ENCODE results near the gene EFCAB12. TPM values are rescaled to one million over a fixed set of nuclear protein-coding genes. Genes with fewer than 3 reads are reported as not detected.

The EFCAB12 gene
- total and polyA plus RNA-seq, 2 donors from 2014 or later: 1.2 to 3.5 TPM

DNA sequence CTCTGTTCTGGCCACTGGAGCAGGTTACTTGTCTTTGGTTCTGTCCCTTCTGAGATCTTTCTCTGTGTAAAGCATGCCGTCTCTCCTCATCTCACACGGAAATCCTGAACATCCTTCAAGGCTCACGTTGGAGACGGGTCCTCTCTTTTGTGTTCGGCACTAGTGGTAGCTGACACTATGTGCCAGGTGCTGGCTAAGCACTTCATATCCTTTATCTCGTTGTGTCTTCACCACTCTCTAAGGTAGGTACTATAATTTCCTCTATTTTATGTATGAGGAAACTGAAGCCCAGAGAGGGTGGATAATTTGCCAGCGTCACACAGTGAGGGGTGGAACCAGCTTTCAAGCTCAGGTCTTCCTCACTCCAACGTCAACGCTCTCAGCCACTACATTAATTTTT lies 12.8 kb upstream of the EFCAB12 start:
- no peak for DNase-seq
- H3K9ac ChIP-seq (ENCODE audit: low read length in 3 of 3): peak overlapping the region; percentile 64 to 92 (median 68)
- no peaks in the 10 kb centered on the region for H3K9me3 ChIP-seq (ENCODE audit: control insufficient read depth in 2 of 3, insufficient read depth in 1 of 3, low read length in 3 of 3)
- intact Hi-C loops (cut with DNase I): no loop called here
- peaks cover 3 to 20% (median 18%) of the 10 kb centered on the region in 3 donors for H3K4me1 ChIP-seq (ENCODE audit: control insufficient read depth in 2 of 3, insufficient read depth in 2 of 3, low read depth in 1 of 3, low read length in 3 of 3)
- peak overlapping the region; percentile 29 to 92 for H3K27ac ChIP-seq (ENCODE audit: low read depth in 2 of 2, low read length in 2 of 2)
- H3K4me3 ChIP-seq (ENCODE audit: low read length in 3 of 3): peak overlapping the region; percentile 95 to 98 (median 97)
- FAIRE-seq: no peak
- H3K27me3 ChIP-seq (ENCODE audit: control insufficient read depth, insufficient read depth, low read length): no peaks in the 10 kb centered on the region
- peaks cover 0 to 15% (median 3%) of the 10 kb centered on the region in 3 donors for H3K36me3 ChIP-seq (ENCODE audit: control insufficient read depth in 2 of 3, insufficient read depth in 3 of 3, low read length in 3 of 3)
- TF ChIP-seq, protein P1, sequence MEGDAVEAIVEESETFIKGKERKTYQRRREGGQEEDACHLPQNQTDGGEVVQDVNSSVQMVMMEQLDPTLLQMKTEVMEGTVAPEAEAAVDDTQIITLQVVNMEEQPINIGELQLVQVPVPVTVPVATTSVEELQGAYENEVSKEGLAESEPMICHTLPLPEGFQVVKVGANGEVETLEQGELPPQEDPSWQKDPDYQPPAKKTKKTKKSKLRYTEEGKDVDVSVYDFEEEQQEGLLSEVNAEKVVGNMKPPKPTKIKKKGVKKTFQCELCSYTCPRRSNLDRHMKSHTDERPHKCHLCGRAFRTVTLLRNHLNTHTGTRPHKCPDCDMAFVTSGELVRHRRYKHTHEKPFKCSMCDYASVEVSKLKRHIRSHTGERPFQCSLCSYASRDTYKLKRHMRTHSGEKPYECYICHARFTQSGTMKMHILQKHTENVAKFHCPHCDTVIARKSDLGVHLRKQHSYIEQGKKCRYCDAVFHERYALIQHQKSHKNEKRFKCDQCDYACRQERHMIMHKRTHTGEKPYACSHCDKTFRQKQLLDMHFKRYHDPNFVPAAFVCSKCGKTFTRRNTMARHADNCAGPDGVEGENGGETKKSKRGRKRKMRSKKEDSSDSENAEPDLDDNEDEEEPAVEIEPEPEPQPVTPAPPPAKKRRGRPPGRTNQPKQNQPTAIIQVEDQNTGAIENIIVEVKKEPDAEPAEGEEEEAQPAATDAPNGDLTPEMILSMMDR (IDR thresholded peaks at IDR 0.05; ENCODE audit: borderline replicate concordance, extremely low read depth, insufficient read depth): no peak

DNA sequence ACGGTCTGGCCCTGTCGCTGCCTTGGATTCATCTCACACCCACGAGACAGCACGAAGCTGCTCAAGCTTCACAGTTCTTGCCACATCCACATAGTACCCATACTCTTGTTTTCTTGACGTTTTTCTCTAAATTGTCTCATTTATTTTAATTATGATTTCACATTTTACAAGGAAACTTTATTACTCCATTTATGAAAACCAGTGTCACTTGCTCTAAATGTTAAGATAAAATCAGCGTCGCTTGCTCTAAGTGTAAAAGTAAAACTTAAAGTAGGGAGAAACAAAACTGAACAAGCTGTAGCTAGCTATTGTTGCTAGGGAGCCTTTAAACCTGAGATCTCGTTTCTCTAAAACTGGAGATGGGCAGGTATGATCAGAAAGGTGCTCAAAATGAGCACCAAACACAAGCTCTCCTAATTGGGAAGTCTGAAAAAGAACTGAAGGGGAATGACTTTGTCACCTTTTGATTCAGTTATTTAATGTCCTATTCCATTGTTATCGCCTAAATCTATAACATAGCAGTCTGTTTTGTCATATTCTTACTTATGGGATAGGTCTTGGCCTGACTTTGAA lies 12.3 kb upstream of the EFCAB12 start:
- intact Hi-C loops (cut with DNase I): no loop called here
- DNase-seq: no peak
- peaks cover 3 to 23% (median 20%) of the 10 kb centered on the region in 3 donors for H3K4me1 ChIP-seq (ENCODE audit: control insufficient read depth in 2 of 3, insufficient read depth in 2 of 3, low read depth in 1 of 3, low read length in 3 of 3)
- TF ChIP-seq, protein P1 (IDR thresholded peaks at IDR 0.05; ENCODE audit: borderline replicate concordance, extremely low read depth, insufficient read depth): no peak
- peaks cover 0 to 15% (median 3%) of the 10 kb centered on the region in 3 donors for H3K36me3 ChIP-seq (ENCODE audit: control insufficient read depth in 2 of 3, insufficient read depth in 3 of 3, low read length in 3 of 3)
- no peaks in the 10 kb centered on the region for H3K27me3 ChIP-seq (ENCODE audit: control insufficient read depth, insufficient read depth, low read length)
- H3K9me3 ChIP-seq (ENCODE audit: control insufficient read depth in 2 of 3, insufficient read depth in 1 of 3, low read length in 3 of 3): no peaks in the 10 kb centered on the region
- H3K27ac ChIP-seq (ENCODE audit: low read depth in 2 of 2, low read length in 2 of 2): peak overlapping the region; percentile 83 to 92
- FAIRE-seq: no peak
- H3K9ac ChIP-seq (ENCODE audit: low read length in 3 of 3): peak overlapping the region; percentile 64 to 92 (median 68)
- peak overlapping the region; percentile 95 to 98 (median 97) for H3K4me3 ChIP-seq (ENCODE audit: low read length in 3 of 3)

GRCh38 chr3:129439817-129440617 lies 11.6 kb upstream of the EFCAB12 start, which contains the start of the genes IFT122 and MBD4:
TSS of gene IFT122 (plus strand) at chr3:129440224. CDS start at chr3:129440331, 107 bp downstream.
TSS of gene MBD4 (minus strand) at chr3:129439948. CDS start at chr3:129439833, 115 bp downstream.
- peak within 1 kb of the TSS; percentile 64 to 92 (median 92) for H3K9ac ChIP-seq (ENCODE audit: low read length in 3 of 3)
- FAIRE-seq: peak; percentile 96
- TF ChIP-seq, protein P1 (IDR thresholded peaks at IDR 0.05; ENCODE audit: borderline replicate concordance, extremely low read depth, insufficient read depth): no peak
- no peaks in the 10 kb centered on the region for H3K27me3 ChIP-seq (ENCODE audit: control insufficient read depth, insufficient read depth, low read length)
- intact Hi-C loops (cut with DNase I): no loop called here
- H3K36me3 ChIP-seq (ENCODE audit: control insufficient read depth in 2 of 3, insufficient read depth in 3 of 3, low read length in 3 of 3): peaks cover 0 to 17% (median 3%) of the 10 kb centered on the region in 3 donors
- H3K4me1 ChIP-seq (ENCODE audit: control insufficient read depth in 2 of 3, insufficient read depth in 2 of 3, low read depth in 1 of 3, low read length in 3 of 3): peaks cover 3 to 27% (median 23%) of the 10 kb centered on the region in 3 donors
- H3K9me3 ChIP-seq (ENCODE audit: control insufficient read depth in 2 of 3, insufficient read depth in 1 of 3, low read length in 3 of 3): no peaks in the 10 kb centered on the region
- peak within 1 kb of the TSS; percentile 95 to 98 (median 97) for H3K4me3 ChIP-seq (ENCODE audit: low read length in 3 of 3)
- H3K27ac ChIP-seq (ENCODE audit: low read depth in 2 of 2, low read length in 2 of 2): peak within 1 kb of the TSS; percentile 84 to 92
- DNase-seq: peak; percentile 98 to 99 (median 99)

Data from kidney (tissue), 14 donors.